Measurements from ENCODE around the gene DNM2.
"Not testable (repeated sequence)": the region's sequence is repeated elsewhere in the genome, so short reads cannot be mapped to it uniquely, and the experiment has no call there.

Gene DNM2

GRCh38 chr19:10756371-10756770 lies 38.5 kb downstream of the DNM2 start:
- DNase-seq, result no peak

GRCh38 chr19:10756791-10757190 lies 38.9 kb downstream of the DNM2 start:
- DNase-seq, result no peak

GRCh38 chr19:10758050-10758449 lies 40.2 kb downstream of the DNM2 start:
- DNase-seq, result not testable (repeated sequence)

DNA sequence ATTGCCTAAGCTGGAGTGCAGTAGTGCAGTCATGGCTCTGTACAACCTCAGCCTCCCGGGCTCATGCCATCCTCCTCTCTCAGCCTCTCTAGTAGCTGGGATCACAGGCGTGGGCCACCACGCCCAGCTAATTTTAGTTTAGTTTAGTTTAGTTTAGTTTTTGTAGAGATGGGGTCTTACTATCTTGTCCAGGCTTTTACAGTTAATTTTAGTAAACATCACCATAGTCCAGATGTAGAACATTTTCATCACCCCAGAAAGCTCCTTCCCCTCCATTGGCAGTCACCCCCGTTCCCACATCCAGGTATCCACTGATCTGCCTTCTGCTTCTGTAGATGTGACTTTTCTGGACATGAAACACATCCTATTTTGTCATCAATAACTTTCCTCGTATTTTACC lies 41.1 kb downstream of the DNM2 start:
- no peak for DNase-seq

GRCh38 chr19:10760273-10760944 lies 42.5 kb downstream of the DNM2 start:
- DNase-seq, result no peak

GRCh38 chr19:10761443-10762250 lies 43.8 kb downstream of the DNM2 start:
- DNase-seq, result no peak

- no peak for DNase-seq
Observed at GRCh38 chr19:10762656-10763055, 44.8 kb downstream of the DNM2 start.

- DNase-seq, result no peak
Observed at GRCh38 chr19:10763411-10763810, 45.5 kb downstream of the DNM2 start.

DNA sequence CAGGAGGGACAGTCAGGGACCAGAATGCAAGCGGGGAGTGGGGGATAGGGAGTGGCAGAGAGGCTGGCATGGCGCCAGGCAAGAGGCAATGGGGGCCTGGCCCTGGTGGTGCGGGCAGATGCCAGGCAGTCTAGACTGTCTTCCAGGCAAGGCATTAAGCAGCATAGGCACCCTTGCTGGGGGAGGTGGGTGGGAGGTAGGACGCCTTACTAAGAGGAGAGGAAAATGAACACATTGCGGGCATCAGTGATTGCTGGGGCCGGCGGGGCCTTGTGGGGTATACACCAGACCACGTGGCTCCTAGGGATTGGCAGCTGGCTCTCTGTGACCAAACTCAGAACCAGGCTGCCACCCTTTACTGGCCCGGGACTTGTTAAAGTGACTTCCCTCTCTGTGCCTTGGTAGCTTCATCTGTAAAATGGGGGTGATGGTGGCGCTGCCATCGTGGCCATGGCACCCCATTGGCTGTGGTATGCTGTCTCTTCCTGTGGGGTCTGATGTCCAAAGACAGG lies 46.0 kb downstream of the DNM2 start:
- no peak for DNase-seq

DNA sequence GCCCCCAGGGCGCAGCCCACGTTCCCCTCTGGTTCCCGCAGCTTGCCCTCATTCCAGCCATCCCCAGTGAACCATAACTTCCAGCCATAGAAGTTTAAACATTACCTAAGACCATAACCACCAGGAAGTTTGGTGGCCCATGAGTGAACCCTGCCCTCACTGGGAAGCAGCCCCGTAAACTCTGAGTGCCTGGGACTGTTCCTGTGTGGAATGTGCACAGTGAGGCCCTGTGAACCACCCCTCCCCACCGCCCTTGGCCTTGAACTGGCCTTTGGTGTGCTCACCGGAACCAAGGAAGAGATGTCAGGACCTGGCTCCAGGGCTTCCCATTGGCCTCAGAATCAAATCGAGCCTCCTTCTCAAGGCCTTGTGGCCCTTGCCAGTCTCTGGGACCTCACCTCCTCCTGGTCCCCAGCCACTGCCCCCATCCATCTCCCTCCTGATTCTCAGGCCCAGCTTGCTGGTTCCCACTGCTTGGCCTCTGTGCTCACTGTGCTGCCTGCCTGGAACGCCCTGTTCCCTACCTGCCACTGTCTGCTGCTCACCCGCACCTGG lies 46.5 kb downstream of the DNM2 start:
- DNase-seq, result no peak

DNA sequence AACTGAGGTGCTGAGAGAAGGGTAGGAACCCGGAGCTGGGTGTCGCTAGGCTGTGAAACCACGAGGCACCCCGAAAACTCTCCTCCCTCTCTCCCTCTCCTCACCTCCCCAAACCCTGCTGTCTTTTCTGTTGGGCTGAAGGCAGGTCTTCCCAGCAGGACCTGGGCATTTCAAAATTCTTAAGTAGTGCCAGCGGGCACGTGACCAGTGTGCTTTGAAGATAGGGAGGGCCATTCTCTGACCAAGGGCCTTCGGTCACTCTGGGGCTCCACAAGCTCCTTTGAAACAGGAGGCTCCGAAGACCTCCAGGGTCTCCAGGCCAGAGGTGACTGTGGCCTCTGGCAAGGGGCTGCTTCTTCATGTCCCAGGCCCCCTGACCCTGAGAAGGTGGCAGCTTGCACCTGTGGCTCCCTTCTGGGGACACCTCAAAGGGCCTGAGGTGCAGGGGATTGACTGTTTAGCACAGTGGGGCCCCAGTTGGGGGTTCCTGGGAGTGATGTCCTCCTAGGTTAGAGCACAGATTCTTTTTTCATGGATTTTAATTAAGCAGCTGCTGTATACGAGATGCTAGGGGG lies 48.3 kb downstream of the DNM2 start:
- DNase-seq, result no peak

- DNase-seq, result no peak
Observed at GRCh38 chr19:10766671-10767201, 48.9 kb downstream of the DNM2 start.

DNA sequence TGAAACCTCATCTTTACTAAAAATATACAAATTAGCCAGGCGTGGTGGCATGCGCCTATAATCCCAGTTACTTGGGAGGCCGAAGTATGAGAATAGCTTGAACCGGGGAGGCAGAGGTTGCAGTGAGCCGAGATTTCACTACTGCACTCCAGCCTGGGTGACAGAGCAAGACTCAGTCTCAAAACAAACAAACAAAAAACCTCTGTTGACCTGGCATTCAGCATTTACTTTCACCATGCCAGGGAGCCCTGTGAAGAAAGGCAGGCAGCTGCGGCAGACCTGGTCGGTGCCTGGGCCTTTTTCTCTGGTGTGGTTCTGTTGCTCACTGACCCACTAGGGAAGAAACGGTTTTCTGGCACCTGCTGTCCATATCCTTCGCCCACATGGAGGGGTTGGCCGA lies 49.8 kb downstream of the DNM2 start:
- no peak for DNase-seq

DNA sequence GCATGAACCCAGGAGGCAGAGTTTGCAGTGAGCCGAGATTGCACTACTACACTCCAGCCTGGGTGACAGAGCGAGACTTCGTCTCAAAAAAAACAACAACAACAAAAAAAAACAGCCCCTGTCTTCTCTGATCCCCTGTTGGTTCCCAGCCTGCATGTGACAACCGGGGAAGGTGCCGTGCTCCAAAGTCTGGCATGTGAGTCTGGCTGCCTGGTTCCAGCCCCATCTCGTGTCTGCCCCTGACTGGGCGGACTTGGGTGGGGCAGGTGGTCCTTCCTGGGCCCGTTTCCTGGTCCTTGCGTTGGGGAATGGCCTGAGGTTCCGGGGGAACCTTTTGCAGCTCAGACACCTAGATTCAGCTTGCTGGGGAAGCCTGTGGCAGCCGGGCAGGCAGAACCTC lies 50.5 kb downstream of the DNM2 start:
- DNase-seq, result no peak

- no peak for DNase-seq
Observed at GRCh38 chr19:10768936-10769335, 51.1 kb downstream of the DNM2 start.

GRCh38 chr19:10769533-10770491 lies 51.9 kb downstream of the DNM2 start:
- DNase-seq, result no peak

DNA sequence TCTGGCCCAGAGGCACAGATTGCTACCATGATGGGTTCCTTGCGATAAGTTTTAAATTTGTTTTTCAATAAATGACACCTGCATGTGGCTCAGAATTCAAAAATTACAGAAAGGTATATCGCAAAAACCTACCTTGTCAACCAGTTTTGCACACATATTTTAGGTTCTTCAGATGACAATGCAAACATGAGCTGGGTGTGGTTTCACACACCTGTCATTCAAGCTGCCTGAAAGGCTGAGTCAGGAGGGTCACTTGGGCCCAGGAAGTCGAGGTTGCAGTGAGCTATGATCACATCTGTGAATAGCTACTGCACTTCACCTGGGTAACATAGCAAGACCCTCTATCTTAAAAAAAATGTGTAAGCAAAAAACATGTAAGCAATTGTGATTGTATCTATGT lies 56.1 kb downstream of the DNM2 start:
- DNase-seq, result no peak

- no peak for DNase-seq
Observed at GRCh38 chr19:10774893-10775292, 57.0 kb downstream of the DNM2 start.

GRCh38 chr19:10776900-10777650 lies 59.2 kb downstream of the DNM2 start:
- no peak for DNase-seq

DNA sequence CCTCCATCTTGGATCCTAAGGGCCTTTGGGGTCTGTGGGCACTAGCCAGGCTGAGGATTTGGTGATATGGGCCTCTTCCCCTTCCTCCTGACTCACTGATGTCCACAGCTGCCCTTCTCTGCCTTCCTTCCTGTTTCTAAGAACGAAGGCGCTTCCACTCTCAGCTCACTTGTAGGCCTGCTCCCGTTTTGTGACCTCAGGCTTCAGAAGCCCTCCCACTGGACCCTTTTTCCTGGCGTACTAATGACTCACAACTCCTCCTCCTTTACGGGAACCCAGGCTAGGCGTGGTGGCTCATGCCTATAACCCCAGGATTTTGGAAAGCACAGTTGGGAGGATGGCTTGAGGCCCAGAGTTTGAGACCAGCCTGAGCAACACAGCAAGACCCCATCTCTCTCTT lies 62.5 kb downstream of the DNM2 start:
- no peak for DNase-seq

DNA sequence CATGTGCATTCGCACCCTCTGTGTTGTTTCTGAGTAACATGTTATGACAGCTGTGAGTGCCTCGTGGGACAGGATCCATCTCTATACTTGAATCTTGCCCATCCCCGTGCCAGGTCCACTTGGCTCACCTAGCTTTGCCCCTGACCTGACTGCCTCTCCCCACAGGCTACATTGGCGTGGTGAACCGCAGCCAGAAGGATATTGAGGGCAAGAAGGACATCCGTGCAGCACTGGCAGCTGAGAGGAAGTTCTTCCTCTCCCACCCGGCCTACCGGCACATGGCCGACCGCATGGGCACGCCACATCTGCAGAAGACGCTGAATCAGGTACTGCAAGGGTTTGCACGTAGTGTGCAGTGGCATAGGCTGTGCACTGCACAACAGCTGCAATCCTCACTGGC lies 64.9 kb downstream of the DNM2 start:
- no peak for DNase-seq
